ENCODE results near the gene GFY.

Gene GFY

DNA sequence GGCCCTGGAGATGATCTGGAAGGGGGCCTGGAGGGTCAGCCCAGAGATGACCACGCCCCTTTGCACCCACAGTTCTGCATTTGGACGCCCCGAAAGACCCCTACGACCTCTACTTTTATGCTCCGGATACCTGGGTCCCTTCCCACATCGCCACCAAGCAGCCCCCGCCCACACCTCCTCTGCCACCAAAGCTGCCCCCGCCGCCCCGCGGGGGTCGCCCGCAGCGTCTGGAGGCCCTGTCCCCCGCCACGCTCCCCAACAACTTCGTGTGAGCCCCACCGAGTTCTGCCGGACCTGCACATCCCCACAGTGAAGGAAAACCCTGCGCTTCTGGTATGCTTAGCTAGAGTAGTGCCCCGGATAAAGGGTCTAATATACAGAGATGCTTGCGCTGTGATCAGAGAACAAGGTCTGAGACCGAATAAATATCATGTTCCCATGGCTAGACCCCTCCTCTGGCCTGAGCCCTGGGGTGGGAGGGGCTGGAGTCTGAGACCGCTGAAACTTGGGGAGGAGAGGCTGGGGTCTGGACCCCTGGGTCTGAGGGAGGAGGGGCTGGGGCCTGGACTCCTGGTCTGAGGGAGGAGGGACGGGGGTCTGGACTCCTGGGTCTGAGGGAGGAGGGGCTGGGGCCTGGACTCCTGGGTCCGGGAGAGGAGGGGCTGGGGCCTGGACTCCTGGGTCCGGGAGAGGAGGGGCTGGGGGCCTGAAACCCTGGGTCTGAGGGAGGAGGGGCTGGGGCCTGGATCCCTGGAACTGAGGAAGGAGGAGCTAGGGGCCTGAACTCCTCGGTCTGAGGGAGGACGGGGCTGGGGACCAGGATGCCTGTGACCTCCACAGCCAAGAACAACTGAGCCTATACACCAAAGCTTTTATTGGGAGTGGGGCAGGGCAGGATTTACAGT lies 3.6 kb downstream of the GFY start:
- no peak for DNase-seq (ENCODE audit: low spot score)

DNA sequence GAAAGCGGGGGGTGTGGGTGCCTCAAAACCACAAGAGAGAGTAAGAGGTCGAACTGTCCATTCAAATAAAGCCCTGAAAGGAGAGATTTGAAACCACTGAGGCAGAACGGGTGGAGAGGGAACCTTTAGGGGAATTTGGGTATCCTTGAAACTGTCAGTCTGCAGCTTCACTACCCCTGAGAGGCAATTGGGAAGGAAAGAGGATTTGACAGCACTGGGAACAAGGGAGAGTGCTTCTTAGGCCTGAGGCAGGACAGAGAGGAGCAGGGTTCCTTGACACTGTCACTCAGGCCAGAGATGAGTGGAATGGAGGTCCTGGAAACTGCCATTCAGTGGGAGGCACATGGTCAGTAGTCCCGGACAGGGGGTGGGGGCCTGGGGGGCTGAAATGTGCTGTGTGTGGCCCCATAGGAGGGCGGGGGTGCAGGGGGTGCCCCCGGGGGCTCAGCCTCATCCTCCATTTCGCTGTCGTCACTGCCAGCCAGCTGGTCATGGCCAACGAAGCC lies 5.0 kb downstream of the GFY start:
- DNase-seq (ENCODE audit: low spot score): no peak

- peak; percentile 63 for DNase-seq (ENCODE audit: low spot score)
Measured at GRCh38 chr19:49430678-49431329, 5.6 kb downstream of the GFY start.

GRCh38 chr19:49431330-49431749 lies 6.2 kb downstream of the GFY start:
- no peak for DNase-seq (ENCODE audit: low spot score)

GRCh38 chr19:49432141-49433073 lies 7.2 kb downstream of the GFY start:
- no peak for DNase-seq (ENCODE audit: low spot score)

GRCh38 chr19:49433240-49433901 lies 8.2 kb downstream of the GFY start:
- DNase-seq (ENCODE audit: low spot score): no peak

GRCh38 chr19:49434907-49435583 lies 9.9 kb downstream of the GFY start:
- DNase-seq (ENCODE audit: low spot score): no peak

GRCh38 chr19:49435670-49436069 lies 10.5 kb downstream of the GFY start:
- no peak for DNase-seq (ENCODE audit: low spot score)

DNA sequence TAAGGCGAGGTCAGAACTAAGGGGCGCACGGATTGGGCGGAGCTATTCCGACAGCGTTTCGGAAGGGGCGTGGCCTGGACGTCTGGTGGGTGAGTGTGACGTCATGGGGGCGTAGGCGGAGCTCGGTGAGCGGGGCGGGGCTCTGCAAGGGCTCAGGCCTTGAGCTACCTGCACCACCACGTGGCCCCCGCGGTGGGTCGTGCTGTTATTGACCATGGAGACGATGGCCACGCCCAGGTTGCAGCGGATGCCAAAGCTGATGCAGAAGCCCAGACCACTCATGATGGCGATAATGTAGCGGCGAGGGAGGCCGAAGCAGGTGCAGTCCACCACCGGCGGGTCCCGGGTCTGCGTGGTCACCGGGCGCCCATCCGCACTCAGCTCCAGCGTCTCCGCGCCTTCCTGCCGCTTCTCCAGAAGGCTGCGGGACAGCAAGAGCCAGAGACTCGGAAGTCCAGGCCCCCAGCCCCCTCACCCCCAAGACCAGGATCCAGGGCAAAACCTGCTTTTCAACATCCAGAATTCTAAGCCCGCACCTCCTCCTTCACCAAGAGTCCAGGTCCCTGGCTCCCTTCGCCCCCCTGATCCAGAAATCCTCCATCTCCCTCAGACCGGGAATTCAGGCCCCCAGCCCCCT lies 11.3 kb downstream of the GFY start:
- no peak for DNase-seq (ENCODE audit: low spot score)

DNA sequence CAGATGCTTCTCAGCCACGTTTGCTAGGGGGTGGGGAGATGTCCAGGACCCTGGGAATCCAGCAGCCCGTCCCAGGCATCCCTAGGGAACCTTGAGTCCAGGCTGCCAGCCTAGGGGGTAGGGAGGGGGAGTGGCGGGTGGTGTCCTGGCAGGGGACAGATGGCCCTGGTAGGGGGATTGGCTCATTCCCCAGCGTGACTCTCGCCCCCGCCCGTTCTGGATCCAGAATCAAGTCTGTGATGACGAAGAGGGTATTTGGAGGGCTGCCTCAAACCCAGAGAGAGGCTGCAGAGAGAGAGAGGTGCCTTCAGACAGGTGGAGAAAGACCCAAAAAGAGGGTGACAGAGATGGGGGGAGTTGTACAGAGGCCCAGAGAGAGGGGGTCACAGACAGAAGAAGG lies 12.0 kb downstream of the GFY start:
- DNase-seq (ENCODE audit: low spot score): no peak

DNA sequence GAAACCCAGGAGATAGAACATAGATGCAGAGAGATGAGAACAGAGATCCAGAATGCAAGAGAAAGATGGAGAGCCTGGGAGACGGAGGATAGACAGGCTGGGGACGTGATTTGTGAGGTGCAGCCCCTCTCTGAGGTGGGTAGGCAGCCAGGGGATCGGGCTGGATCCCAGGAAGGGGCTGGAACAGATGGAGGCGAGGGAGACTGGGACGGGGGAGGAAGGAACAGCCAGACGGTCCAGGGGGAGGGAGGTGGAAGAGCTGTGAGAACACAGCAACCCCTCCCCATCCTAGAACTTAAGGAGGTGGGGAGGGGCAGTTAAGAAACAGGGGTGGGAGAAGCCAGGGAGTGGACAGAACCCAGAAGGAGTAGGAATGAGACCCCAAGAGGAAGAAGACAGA lies 13.1 kb downstream of the GFY start:
- no peak for DNase-seq (ENCODE audit: low spot score)

DNA sequence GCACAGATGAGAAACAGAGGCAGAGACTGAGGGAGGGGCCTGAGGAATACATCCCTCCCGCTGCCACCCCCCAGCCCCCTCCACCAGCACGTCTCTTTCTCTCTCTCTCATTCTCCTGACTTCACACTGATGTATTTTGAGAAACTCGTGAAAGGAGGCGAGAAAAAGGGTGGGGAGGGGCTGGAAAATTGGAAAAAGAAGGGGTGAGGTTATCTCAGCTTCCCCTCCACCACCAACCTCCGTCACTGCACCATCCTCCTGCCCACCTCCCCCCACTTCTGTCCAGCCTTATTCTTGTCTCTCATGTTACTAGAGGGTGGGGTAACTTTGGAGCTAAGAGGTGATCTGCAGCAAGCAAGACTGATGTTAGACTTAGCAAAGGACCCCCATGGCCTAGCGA lies 14.6 kb downstream of the GFY start:
- DNase-seq (ENCODE audit: low spot score): no peak

DNA sequence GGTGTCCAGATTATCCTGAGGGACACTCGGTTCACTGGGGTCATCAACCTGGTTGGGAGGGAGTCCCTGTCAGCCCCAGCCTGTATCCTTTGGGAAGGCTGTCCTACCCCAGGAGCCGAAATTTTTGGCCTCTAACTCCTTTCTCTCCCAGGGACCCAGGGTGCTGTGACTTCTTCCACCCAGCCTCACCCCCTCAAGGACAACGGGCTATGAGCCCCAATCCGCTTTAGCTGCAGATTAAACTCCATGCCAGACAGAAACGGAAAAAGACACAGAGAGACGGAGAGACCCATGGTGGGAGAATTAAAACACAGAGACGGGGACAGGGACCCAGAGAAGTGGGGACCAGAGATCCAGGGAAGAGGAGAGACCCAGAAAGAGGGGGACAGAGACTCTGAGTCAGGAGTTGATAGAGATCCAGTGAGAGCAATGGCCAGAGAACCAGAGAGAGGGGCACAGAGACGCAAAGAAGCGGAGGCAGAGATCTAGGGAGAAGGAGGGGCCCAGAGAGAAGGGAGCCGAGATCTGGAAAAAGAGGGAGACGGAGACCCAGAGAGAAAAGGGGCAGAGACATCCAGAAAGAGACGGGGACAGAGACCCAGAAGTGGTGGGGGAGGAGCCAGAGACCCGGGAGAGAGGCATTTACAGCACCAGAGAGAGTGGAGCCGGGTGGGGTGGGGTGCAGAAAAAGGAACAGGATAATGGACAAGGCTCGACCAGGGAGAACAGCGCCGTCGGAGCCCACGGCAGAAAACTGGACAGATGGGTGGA lies 15.4 kb downstream of the GFY start:
- DNase-seq (ENCODE audit: low spot score): no peak

DNA sequence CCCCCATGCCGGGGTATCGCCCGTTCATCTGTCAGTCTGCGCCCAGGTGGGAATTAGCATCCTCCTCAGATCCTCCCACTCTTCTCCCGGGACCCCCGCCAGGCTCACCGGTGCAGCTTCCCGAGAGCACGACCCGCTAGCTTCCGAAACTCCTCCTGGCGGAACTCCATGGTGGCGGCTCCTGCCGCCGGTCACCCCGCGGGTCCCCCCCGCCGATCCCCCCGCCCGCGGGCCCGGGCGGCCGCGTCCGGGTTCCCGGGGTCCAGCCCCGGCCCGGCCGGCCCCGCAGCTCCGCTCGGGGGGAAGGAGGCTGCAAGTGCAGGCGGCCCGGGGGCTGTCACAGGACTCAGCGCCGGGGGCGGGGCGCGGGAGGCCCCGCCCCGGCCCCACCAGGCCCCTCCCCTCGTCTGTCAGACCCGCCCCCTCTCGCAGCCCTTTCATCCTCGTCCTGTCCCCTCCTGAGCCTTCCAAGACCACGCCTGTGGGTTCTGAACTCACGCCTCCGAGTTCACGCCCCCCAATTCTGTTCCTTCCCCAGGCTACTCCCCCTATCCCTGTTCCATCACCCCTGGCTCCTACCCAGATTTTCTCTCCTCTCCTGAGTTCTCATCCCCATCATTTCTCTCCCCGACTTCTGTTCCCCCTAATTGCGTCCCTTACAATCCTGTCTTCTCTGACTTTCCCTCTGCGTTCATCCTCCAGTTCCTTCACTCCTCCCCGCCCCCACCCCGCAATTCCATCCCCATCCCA lies 16.2 kb downstream of the GFY start, which contains the start of gene SLC17A7:
Gene SLC17A7, minus strand, starts transcription at position 318 of the 750 bp plus-strand sequence. Its CDS starts 148 bp downstream, at position 170.
- peak; percentile 79 for DNase-seq (ENCODE audit: low spot score)

DNA sequence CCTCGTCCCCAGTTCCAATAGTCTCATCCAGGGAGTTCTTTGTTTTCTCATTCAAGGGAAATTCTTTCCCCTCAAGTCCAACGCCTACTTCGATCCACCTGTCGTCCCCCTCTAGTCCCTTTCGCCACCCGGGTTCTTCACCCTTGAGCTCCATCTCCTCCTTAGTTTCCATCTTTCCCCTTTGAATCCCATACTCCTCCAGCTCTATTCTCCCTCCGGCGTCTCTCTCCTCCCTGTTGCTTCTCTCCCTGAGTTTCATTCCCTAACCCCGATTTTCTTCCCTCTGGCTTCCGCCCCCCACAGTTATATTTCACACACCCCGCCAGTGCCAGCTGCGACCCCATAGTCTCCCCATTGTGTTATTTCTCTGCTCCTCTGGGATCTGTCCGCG lies 16.8 kb downstream of the GFY start:
- no peak for DNase-seq (ENCODE audit: low spot score)

DNA sequence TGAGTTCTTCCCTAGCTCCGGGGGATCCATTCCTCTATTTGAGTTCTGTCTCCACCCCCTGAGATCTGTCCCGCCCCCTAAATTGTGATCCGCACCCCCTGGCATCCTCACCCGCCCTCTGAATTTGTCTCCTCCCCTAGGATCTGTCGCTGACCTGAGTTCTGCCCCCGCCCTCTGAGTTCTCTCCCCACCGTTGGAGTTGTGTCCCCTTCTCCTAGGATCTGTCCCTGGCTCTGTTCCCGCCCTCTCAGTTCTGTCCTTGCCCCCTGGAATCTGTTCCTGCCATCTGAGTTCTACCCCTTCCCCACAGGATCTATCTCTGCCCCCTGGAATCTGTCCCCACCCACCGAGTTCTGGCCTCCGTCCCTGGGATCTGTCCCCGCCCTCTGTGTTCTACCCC lies 17.2 kb downstream of the GFY start:
- no peak for DNase-seq (ENCODE audit: low spot score)

DNA sequence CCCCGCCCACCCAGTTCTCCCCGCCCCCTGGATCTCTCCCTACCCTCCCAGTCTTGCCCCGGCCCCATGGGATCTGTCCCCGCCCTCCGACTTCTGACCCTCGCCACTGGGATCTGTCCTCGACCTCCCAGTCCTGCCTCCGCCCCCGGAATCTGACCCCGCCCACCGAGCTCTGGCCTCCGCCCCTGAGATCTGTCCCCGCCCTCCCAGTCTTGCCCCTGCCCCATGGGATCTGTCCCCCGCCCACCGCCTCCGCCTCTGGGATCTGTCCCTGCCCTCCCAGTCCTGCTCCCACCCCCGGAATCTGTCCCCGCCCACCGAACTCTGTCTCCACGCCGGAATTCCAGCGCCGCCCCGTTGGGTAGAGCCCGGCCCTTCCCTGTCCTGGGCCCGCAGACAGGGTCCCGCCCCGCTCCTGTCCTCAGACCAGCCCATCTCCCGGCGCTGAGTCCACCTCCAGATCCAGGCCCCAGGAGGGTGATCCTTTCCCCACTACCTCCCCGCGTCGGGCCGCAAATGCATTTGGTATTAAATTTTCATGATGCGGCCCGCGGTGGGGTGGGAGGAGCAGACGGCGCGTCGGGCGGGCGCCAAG lies 17.7 kb downstream of the GFY start:
- DNase-seq (ENCODE audit: low spot score): peak; percentile 95

DNA sequence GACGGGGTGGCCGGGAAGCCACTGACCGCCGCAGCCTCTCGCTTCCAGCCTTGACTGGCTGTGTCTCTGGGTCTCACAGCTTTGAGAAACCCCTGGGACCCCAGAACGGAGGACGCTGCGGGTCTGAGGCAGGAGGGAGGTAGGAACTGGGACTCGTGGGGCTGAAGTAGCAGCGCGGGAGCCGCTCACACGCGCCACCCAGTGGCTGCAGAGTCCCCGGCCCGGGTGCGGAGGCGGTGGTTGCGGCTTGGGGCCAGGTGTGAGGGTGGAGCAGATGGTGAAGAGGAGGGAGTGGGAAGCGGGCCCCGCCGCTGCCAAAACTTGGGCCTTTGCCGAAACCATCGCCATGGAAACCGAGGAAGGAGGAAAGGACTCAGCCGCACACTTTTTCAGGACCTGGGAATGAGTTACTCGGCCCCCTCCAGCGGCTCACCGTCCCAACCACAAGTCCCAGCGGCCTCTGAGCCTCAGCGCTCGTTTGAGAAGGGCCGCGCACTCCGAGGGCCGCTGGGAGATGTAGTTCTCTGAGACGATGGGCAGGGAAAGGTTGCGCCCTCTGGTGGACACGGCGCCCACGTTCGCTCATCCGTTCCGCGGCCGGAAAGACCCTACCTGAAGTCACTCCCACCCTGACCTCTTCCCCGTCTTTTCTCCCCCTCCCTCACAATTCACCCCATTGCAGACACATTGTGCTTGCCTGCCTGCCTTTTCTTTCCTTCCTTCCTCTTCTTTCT lies 18.3 kb downstream of the GFY start:
- DNase-seq (ENCODE audit: low spot score): peak; percentile 90

Data from HuH-7 (cell line).